T-helper 2 cell treated with Interferon-gamma antibody and Interleukin-4, amounts not matched to agents 5 μg/mL and 100 μg/mL, for 36 hours (primary cell): ENCODE data around the gene CTNND2.
"Not testable (repeated sequence)": the region's sequence is repeated elsewhere in the genome, so short reads cannot be mapped to it uniquely, and the experiment has no call there.

Source experiments
- DNase-seq: peaks from one replicate; pipeline ENCODE4 v3.0.0; 2021; ENCODE audit warnings: low spot score
- H3K27ac Mint-ChIP-seq: one replicate; pipeline ENCODE4 v1.8.0; 2021; ENCODE audit warnings: mild to moderate bottlenecking, mixed read lengths
- H3K27me3 Mint-ChIP-seq: one replicate; pipeline ENCODE4 v1.8.0; 2021; ENCODE audit warnings: low read depth, mixed read lengths
- H3K36me3 Mint-ChIP-seq: one replicate; pipeline ENCODE4 v1.8.0; 2021; ENCODE audit warnings: low read depth, mixed read lengths
- H3K4me1 Mint-ChIP-seq: one replicate; pipeline ENCODE4 v1.8.0; 2021; ENCODE audit warnings: low read depth, mixed read lengths
- H3K4me3 Mint-ChIP-seq: one replicate; pipeline ENCODE4 v1.8.0; 2022; ENCODE audit warnings: mild to moderate bottlenecking, moderate library complexity, mixed read lengths
- H3K9me3 Mint-ChIP-seq: one replicate; pipeline ENCODE4 v1.8.0; 2021; ENCODE audit warnings: mixed read lengths

Gene CTNND2

GRCh38 chr5:11426442-11426841 lies 477.8 kb downstream of the CTNND2 start:
- Mint-ChIP-seq H3K4me3 (no peak overlapping the region), H3K27ac (no peak overlapping the region), H3K36me3 (no peaks in the 10 kb centered on the region), H3K9me3 (no peaks in the 10 kb centered on the region), H3K27me3 (no peaks in the 10 kb centered on the region), H3K4me1 (no peaks in the 10 kb centered on the region)
- no peak for DNase-seq

- DNase-seq = no peak
- H3K4me1 Mint-ChIP-seq = no peaks in the 10 kb centered on the region
- no peaks in the 10 kb centered on the region for H3K9me3 Mint-ChIP-seq
- H3K4me3 Mint-ChIP-seq = no peak overlapping the region
- no peaks in the 10 kb centered on the region for H3K36me3 Mint-ChIP-seq
- H3K27ac Mint-ChIP-seq = no peak overlapping the region
- no peaks in the 10 kb centered on the region for H3K27me3 Mint-ChIP-seq
Measured at GRCh38 chr5:11422342-11422741, 481.9 kb downstream of the CTNND2 start.

GRCh38 chr5:11420969-11421368 lies 483.3 kb downstream of the CTNND2 start:
- no peaks in the 10 kb centered on the region for H3K9me3 Mint-ChIP-seq
- no peak for DNase-seq
- H3K27ac Mint-ChIP-seq = no peak overlapping the region
- H3K4me1 Mint-ChIP-seq = no peaks in the 10 kb centered on the region
- no peak overlapping the region for H3K4me3 Mint-ChIP-seq
- H3K27me3 Mint-ChIP-seq = no peaks in the 10 kb centered on the region
- H3K36me3 Mint-ChIP-seq = no peaks in the 10 kb centered on the region

- H3K4me1 Mint-ChIP-seq = no peaks in the 10 kb centered on the region
Measured at GRCh38 chr5:11415751-11416150, 488.5 kb downstream of the CTNND2 start.

GRCh38 chr5:11414732-11415131 lies 489.5 kb downstream of the CTNND2 start:
- not testable (repeated sequence) for H3K27me3 Mint-ChIP-seq, H3K27ac Mint-ChIP-seq, H3K4me1 Mint-ChIP-seq, H3K4me3 Mint-ChIP-seq, DNase-seq, H3K36me3 Mint-ChIP-seq
- H3K9me3 Mint-ChIP-seq = peaks cover 11% of the 10 kb centered on the region

More at GRCh38 chr5:11415751-11416150, 488.5 kb downstream of the CTNND2 start:
- Mint-ChIP-seq H3K27ac (no peak overlapping the region), H3K27me3 (no peaks in the 10 kb centered on the region), H3K36me3 (no peaks in the 10 kb centered on the region), H3K4me3 (no peak overlapping the region), H3K9me3 (peaks cover 11% of the 10 kb centered on the region)
- DNase-seq = no peak

GRCh38 chr5:11411621-11412020 lies 492.6 kb downstream of the CTNND2 start:
- Mint-ChIP-seq H3K9me3 (peaks cover 11% of the 10 kb centered on the region), H3K4me3 (no peak overlapping the region), H3K36me3 (no peaks in the 10 kb centered on the region), H3K27ac (no peak overlapping the region), H3K4me1 (no peaks in the 10 kb centered on the region), H3K27me3 (no peaks in the 10 kb centered on the region)
- DNase-seq = no peak

- Mint-ChIP-seq H3K27me3 (no peaks in the 10 kb centered on the region), H3K4me1 (no peaks in the 10 kb centered on the region), H3K27ac (no peak overlapping the region), H3K36me3 (no peaks in the 10 kb centered on the region), H3K9me3 (no peaks in the 10 kb centered on the region), H3K4me3 (no peak overlapping the region)
- no peak for DNase-seq
Measured at GRCh38 chr5:11407556-11408145, 496.6 kb downstream of the CTNND2 start.

- Mint-ChIP-seq H3K36me3 (no peaks in the 10 kb centered on the region), H3K4me1 (no peaks in the 10 kb centered on the region), H3K27me3 (no peaks in the 10 kb centered on the region), H3K9me3 (no peaks in the 10 kb centered on the region), H3K27ac (no peak overlapping the region), H3K4me3 (no peak overlapping the region)
- DNase-seq = no peak
Measured at GRCh38 chr5:11400316-11400715, 503.9 kb downstream of the CTNND2 start.

- H3K27ac Mint-ChIP-seq = no peak overlapping the region
- no peaks in the 10 kb centered on the region for H3K9me3 Mint-ChIP-seq
Measured at GRCh38 chr5:11398728-11399127, 505.5 kb downstream of the CTNND2 start.

GRCh38 chr5:11397549-11397948 lies 506.7 kb downstream of the CTNND2 start:
- H3K9me3 Mint-ChIP-seq = no peaks in the 10 kb centered on the region
- H3K27me3 Mint-ChIP-seq = peaks cover 4% of the 10 kb centered on the region
- H3K36me3 Mint-ChIP-seq = no peaks in the 10 kb centered on the region
- DNase-seq = no peak
- no peaks in the 10 kb centered on the region for H3K4me1 Mint-ChIP-seq
- H3K4me3 Mint-ChIP-seq = no peak overlapping the region
- no peak overlapping the region for H3K27ac Mint-ChIP-seq

More at GRCh38 chr5:11398728-11399127, 505.5 kb downstream of the CTNND2 start:
- no peaks in the 10 kb centered on the region for H3K36me3 Mint-ChIP-seq
- H3K4me1 Mint-ChIP-seq = no peaks in the 10 kb centered on the region
- no peak overlapping the region for H3K4me3 Mint-ChIP-seq
- DNase-seq = no peak
- H3K27me3 Mint-ChIP-seq = peaks cover 4% of the 10 kb centered on the region

- Mint-ChIP-seq H3K27ac (no peak overlapping the region), H3K27me3 (peaks cover 4% of the 10 kb centered on the region), H3K9me3 (no peaks in the 10 kb centered on the region), H3K4me1 (no peaks in the 10 kb centered on the region), H3K36me3 (no peaks in the 10 kb centered on the region), H3K4me3 (no peak overlapping the region)
- DNase-seq = no peak
Measured at GRCh38 chr5:11396917-11397316, 507.3 kb downstream of the CTNND2 start.

- no peak overlapping the region for H3K27ac Mint-ChIP-seq
- no peaks in the 10 kb centered on the region for H3K36me3 Mint-ChIP-seq
- H3K9me3 Mint-ChIP-seq = no peaks in the 10 kb centered on the region
- H3K4me3 Mint-ChIP-seq = no peak overlapping the region
- no peaks in the 10 kb centered on the region for H3K4me1 Mint-ChIP-seq
- H3K27me3 Mint-ChIP-seq = peaks cover 4% of the 10 kb centered on the region
- DNase-seq = no peak
Measured at GRCh38 chr5:11394933-11395332, 509.3 kb downstream of the CTNND2 start.

- no peak for DNase-seq
- Mint-ChIP-seq H3K36me3 (no peaks in the 10 kb centered on the region), H3K27me3 (peaks cover 17% of the 10 kb centered on the region), H3K4me1 (no peaks in the 10 kb centered on the region), H3K4me3 (no peak overlapping the region), H3K27ac (no peak overlapping the region), H3K9me3 (no peaks in the 10 kb centered on the region)
Measured at GRCh38 chr5:11390291-11390767, 513.9 kb downstream of the CTNND2 start.

- H3K4me1 Mint-ChIP-seq = no peaks in the 10 kb centered on the region
- no peaks in the 10 kb centered on the region for H3K9me3 Mint-ChIP-seq
- no peaks in the 10 kb centered on the region for H3K36me3 Mint-ChIP-seq
- H3K4me3 Mint-ChIP-seq = no peak overlapping the region
- peaks cover 30% of the 10 kb centered on the region for H3K27me3 Mint-ChIP-seq
- H3K27ac Mint-ChIP-seq = no peak overlapping the region
- no peak for DNase-seq
Measured at GRCh38 chr5:11387382-11387781, 516.9 kb downstream of the CTNND2 start.

- no peak for DNase-seq
- no peaks in the 10 kb centered on the region for H3K36me3 Mint-ChIP-seq
- H3K9me3 Mint-ChIP-seq = no peaks in the 10 kb centered on the region
- peaks cover 32% of the 10 kb centered on the region for H3K27me3 Mint-ChIP-seq
- H3K27ac Mint-ChIP-seq = no peak overlapping the region
- no peak overlapping the region for H3K4me3 Mint-ChIP-seq
- no peaks in the 10 kb centered on the region for H3K4me1 Mint-ChIP-seq
Measured at GRCh38 chr5:11386398-11386797, 517.8 kb downstream of the CTNND2 start.
